Neural progenitor cell (in vitro differentiated cells): ENCODE results near the gene CHPF.

Source experiments
- EZH2 ChIP-seq: fragments of 200-600 bp; sonication (generic); IDR thresholded peaks from 2 replicates; pipeline ENCODE4 v1.6.1; 2017; ENCODE audit warnings: antibody characterized with exemption, mild to moderate bottlenecking, moderate library complexity
- EZH2phosphoT487 ChIP-seq: fragments of 200-600 bp; sonication (generic); IDR thresholded peaks from 2 replicates; pipeline ENCODE4 v1.6.1; 2017; ENCODE audit warnings: antibody characterized with exemption
- TF ChIP-seq, protein P1 (sequence below): fragments of 200-600 bp; sonication (generic); IDR thresholded peaks from 2 replicates; pipeline ENCODE4 v1.5.1; 2017; ENCODE audit warnings: antibody characterized with exemption, mild to moderate bottlenecking

- TF ChIP-seq, protein P1, sequence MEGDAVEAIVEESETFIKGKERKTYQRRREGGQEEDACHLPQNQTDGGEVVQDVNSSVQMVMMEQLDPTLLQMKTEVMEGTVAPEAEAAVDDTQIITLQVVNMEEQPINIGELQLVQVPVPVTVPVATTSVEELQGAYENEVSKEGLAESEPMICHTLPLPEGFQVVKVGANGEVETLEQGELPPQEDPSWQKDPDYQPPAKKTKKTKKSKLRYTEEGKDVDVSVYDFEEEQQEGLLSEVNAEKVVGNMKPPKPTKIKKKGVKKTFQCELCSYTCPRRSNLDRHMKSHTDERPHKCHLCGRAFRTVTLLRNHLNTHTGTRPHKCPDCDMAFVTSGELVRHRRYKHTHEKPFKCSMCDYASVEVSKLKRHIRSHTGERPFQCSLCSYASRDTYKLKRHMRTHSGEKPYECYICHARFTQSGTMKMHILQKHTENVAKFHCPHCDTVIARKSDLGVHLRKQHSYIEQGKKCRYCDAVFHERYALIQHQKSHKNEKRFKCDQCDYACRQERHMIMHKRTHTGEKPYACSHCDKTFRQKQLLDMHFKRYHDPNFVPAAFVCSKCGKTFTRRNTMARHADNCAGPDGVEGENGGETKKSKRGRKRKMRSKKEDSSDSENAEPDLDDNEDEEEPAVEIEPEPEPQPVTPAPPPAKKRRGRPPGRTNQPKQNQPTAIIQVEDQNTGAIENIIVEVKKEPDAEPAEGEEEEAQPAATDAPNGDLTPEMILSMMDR, result no peak
- no peak for TF ChIP-seq EZH2phosphoT487
- no peak for TF ChIP-seq EZH2
Measured at GRCh38 chr2:219543596-219544358, at the start of gene CHPF, which contains the start of gene TMEM198.
